Activated T-helper 17 cell treated with anti-CD3 and anti-CD28 coated beads, Interleukin-2, amount 50 U/mL, for 72 hours (primary cell): Measurements from ENCODE around the gene C9. TPM values are rescaled to one million over a fixed set of nuclear protein-coding genes. Genes with fewer than 3 reads are reported as not detected.
"Not testable (repeated sequence)": the region's sequence is repeated elsewhere in the genome, so short reads cannot be mapped to it uniquely, and the experiment has no call there.

Source experiments
- ATAC-seq: fragments of 150-1000 bp; cut with Tn5 transposase; replicated peaks from 2 replicates; pipeline ENCODE4 v1.10.0; 2021; ENCODE audit warnings: mild to moderate bottlenecking, moderate library complexity
- H3K27ac Mint-ChIP-seq: one replicate; pipeline ENCODE4 v1.8.0; 2022; ENCODE audit warnings: mixed read lengths
- H3K27me3 Mint-ChIP-seq: one replicate; pipeline ENCODE4 v1.8.0; 2022; ENCODE audit warnings: mixed read lengths
- H3K36me3 Mint-ChIP-seq: one replicate; pipeline ENCODE4 v1.8.0; 2022; ENCODE audit warnings: low read depth, mild to moderate bottlenecking, mixed read lengths
- H3K4me1 Mint-ChIP-seq: one replicate; pipeline ENCODE4 v1.8.0; 2022; ENCODE audit warnings: mixed read lengths
- H3K4me3 Mint-ChIP-seq: one replicate; pipeline ENCODE4 v1.8.0; 2022; ENCODE audit warnings: mild to moderate bottlenecking, mixed read lengths
- H3K9me3 Mint-ChIP-seq: one replicate; pipeline ENCODE4 v1.8.0; 2022; ENCODE audit warnings: mixed read lengths
- total RNA-seq, 2 donors: library from RNA; stranded (reverse); gene quantifications; one replicate each; pipeline ENCODE4 v1.2.3, GENCODE V29; 2022

The C9 gene
- total RNA-seq, 2 donors from 2014 or later = not detected

- H3K27me3 Mint-ChIP-seq = no peaks in the 10 kb centered on the region
- ATAC-seq = peak; percentile 68
- no peak overlapping the region for H3K27ac Mint-ChIP-seq
- no peak overlapping the region for H3K4me3 Mint-ChIP-seq
- H3K4me1 Mint-ChIP-seq = no peaks in the 10 kb centered on the region
- peaks cover 3% of the 10 kb centered on the region for H3K9me3 Mint-ChIP-seq
- H3K36me3 Mint-ChIP-seq = no peaks in the 10 kb centered on the region
Measured at GRCh38 chr5:39249564-39250274, 114.6 kb downstream of the C9 start.

GRCh38 chr5:39249069-39249468, 115.2 kb downstream of the C9 start:
- Mint-ChIP-seq H3K36me3 (no peaks in the 10 kb centered on the region), H3K4me1 (no peaks in the 10 kb centered on the region), H3K27ac (no peak overlapping the region), H3K9me3 (peaks cover 3% of the 10 kb centered on the region), H3K4me3 (no peak overlapping the region), H3K27me3 (no peaks in the 10 kb centered on the region)
- no peak for ATAC-seq

DNA sequence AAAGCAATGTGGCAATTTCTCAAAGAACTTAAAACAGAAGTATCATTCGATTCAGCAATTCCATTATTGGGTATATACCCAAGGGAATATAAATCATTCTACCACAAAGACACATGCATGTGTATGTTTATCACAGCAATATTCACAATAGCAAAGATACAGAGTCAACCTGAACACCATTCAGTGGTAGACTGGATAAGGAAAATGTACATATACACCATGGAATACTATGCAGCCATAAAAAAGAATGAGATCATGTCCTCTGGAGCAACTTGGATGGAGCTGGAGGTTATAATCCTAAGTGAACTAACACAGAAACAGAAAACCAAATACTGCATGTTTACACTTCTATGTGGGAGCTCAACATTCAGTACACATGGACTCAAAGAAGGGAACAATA, 123.5 kb downstream of the C9 start:
- Mint-ChIP-seq H3K9me3 (peaks cover 10% of the 10 kb centered on the region), H3K27me3 (no peaks in the 10 kb centered on the region), H3K27ac (no peak overlapping the region), H3K36me3 (no peaks in the 10 kb centered on the region), H3K4me3 (no peak overlapping the region), H3K4me1 (peaks cover 6% of the 10 kb centered on the region)
- ATAC-seq = no peak

DNA sequence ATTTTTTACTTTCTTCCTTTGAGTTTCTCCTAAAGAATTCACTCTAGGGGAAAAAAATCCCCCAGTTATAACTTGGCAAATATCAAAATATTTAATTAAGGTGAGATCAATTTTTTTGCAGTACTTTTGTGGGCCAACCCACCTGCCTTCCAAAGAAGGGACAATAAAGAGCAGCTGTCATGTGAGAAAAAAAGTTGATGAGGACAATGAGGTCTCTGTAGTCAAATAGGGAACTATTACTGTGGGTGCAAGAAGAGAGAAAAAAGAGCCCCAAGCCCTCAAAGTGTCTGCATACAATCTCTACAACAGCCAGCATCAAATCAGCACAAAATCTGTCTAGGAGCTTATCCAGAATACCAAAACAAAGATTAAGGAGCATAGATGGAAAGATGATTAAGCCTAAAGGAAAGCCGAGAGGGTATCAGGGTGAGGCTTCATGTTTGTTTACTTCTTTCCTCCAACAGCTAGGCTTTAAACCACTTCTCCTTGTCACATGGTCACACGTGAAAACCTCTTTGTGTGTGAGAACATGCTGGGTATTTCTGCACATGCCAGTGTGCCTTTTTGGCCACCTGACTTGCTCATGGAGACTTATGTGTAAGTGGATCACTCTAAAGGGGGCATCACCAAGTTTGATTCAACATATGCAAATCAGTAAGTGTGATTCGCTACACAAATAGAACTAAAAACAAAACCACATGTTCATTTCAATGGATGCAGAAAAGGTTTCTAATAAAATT, 125.8 kb downstream of the C9 start:
- H3K9me3 Mint-ChIP-seq = peaks cover 10% of the 10 kb centered on the region
- H3K4me3 Mint-ChIP-seq = no peak overlapping the region
- H3K4me1 Mint-ChIP-seq = peaks cover 6% of the 10 kb centered on the region
- ATAC-seq = no peak
- no peaks in the 10 kb centered on the region for H3K36me3 Mint-ChIP-seq
- H3K27me3 Mint-ChIP-seq = no peaks in the 10 kb centered on the region
- no peak overlapping the region for H3K27ac Mint-ChIP-seq

GRCh38 chr5:39236718-39237117, 127.6 kb downstream of the C9 start:
- no peak for ATAC-seq
- Mint-ChIP-seq H3K36me3 (no peaks in the 10 kb centered on the region), H3K9me3 (peaks cover 10% of the 10 kb centered on the region), H3K27ac (no peak overlapping the region), H3K4me3 (no peak overlapping the region), H3K4me1 (peaks cover 10% of the 10 kb centered on the region), H3K27me3 (no peaks in the 10 kb centered on the region)

DNA sequence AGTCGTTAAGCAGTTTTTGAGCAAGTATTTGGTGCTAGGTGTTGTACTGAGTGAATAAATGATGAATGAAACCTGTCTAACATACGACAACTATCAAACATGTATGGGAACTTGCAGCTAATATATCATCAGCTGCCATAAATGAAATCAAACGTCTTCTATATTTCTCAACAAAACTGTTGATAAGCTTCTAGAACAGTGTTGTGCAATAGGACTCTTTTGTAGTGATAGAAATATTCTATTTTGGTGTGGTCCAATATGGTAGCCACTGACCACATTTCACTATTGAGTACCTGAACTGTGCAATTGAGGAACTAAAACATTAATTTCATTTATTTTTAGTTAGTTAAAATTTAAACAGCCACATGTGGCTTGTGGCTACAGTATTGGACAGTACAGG, 128.6 kb downstream of the C9 start:
- Mint-ChIP-seq H3K9me3 (peaks cover 5% of the 10 kb centered on the region), H3K36me3 (no peaks in the 10 kb centered on the region), H3K4me1 (peaks cover 16% of the 10 kb centered on the region), H3K27ac (no peak overlapping the region), H3K27me3 (no peaks in the 10 kb centered on the region), H3K4me3 (no peak overlapping the region)
- no peak for ATAC-seq

DNA sequence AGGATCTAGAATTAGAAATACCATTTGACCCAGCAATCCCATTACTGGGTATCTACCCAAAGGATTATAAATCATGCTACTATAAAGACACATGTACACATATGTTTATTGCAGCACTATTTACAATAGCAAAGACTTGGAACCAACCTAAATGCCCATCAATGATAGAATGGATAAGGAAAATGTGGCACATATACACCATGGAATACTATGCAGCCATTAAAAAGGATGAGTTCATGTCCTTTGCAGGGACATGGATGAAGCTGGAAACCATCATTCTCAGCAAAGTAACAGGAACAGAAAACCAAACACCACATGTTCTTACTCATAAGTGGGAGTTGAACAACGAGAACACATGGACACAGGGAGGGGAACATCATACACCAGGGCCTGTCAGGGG, 129.8 kb downstream of the C9 start:
- H3K9me3 Mint-ChIP-seq, ATAC-seq, H3K27ac Mint-ChIP-seq, H3K27me3 Mint-ChIP-seq, H3K36me3 Mint-ChIP-seq, H3K4me3 Mint-ChIP-seq: not testable (repeated sequence)
- peaks cover 16% of the 10 kb centered on the region for H3K4me1 Mint-ChIP-seq

Other genes with a start within 250 kb of the C9 start
- 100 to 1,000 TPM in 1 of 2 donors, 10 to 100 TPM in 1; 95.7 to 153 TPM for gene FYB1, start 144.9 kb downstream of the C9 start, total RNA-seq
- under 1 TPM in 1 of 2 donors, not detected in 1; 0.05 TPM for gene DAB2, start 60.5 kb upstream of the C9 start, total RNA-seq